MCF 10A (cell line): ENCODE measurements around the gene NRTN. TPM values are rescaled to one million over a fixed set of nuclear protein-coding genes. Genes with fewer than 3 reads are reported as not detected.
A peak's percentile ranks its signal among the peaks of the same experiment; 100 is the strongest.

Experiments used
- BruUV-seq: library from RNA; stranded (reverse); fragments of 400-500 nt; replicated peaks from 2 replicates; lab custom pipeline; 2021; lab: Mats Ljungman, UMichigan
- CTCF ChIA-PET: fragments of 300-600 bp; sonication (Branson Sonifier 250); formaldehyde crosslinking; extraction: SDS; loops from one replicate; lab custom pipeline; 2021; ENCODE audit warnings: antibody characterized with exemption, inconsistent platforms; lab: Yijun Ruan, JAX
- POLR2A ChIA-PET: fragments of 300-600, 350-650 bp; sonication (Branson Sonifier 250); formaldehyde crosslinking; extraction: SDS; loops from one replicate; lab custom pipeline; 2020; ENCODE audit warnings: antibody characterized with exemption, inconsistent platforms; lab: Yijun Ruan, JAX
- DNase-seq: peaks from one replicate; pipeline ENCODE4 v3.0.0-alpha.2; 2018; ENCODE audit not compliant: unreplicated experiment
- H3K27ac Mint-ChIP-seq: one replicate; pipeline ENCODE4 v1.8.0; 2022; ENCODE audit warnings: mild to moderate bottlenecking, low read depth, mixed read lengths; ENCODE audit not compliant: unreplicated experiment
- H3K27me3 Mint-ChIP-seq: one replicate; pipeline ENCODE4 v1.8.0; 2022; ENCODE audit warnings: mixed read lengths; ENCODE audit not compliant: insufficient read depth, unreplicated experiment
- H3K36me3 Mint-ChIP-seq: one replicate; pipeline ENCODE4 v1.8.0; 2022; ENCODE audit warnings: mild to moderate bottlenecking, moderate library complexity, mixed read lengths; ENCODE audit not compliant: insufficient read depth, unreplicated experiment
- H3K4me1 Mint-ChIP-seq: one replicate; pipeline ENCODE4 v1.8.0; 2022; ENCODE audit warnings: mixed read lengths; ENCODE audit not compliant: insufficient read depth, unreplicated experiment
- H3K4me3 Mint-ChIP-seq: one replicate; pipeline ENCODE4 v1.8.0; 2022; ENCODE audit warnings: mild to moderate bottlenecking, moderate library complexity, mixed read lengths; ENCODE audit not compliant: unreplicated experiment
- H3K9me3 Mint-ChIP-seq: one replicate; pipeline ENCODE4 v1.8.0; 2022; ENCODE audit warnings: mixed read lengths; ENCODE audit not compliant: unreplicated experiment
- intact Hi-C: fragments of 100-400 bp; cut with micrococcal nuclease; formaldehyde crosslinking; loops from 2 replicates; pipeline ENCODE4 v1.14.1; 2022
- total RNA-seq: library from RNA; stranded (reverse); gene quantifications from 2 replicates; pipeline ENCODE4 v1.2.3, GENCODE V29; 2022
- TF ChIP-seq, protein P1 (sequence below): fragments of 200-600 bp; IDR thresholded peaks from one replicate; pipeline ENCODE4 v1.8.0; 2022; ENCODE audit warnings: antibody characterized with exemption, mild to moderate bottlenecking; ENCODE audit not compliant: unreplicated experiment

Gene NRTN
- total RNA-seq, 1 experiment from 2014 or later, result 0.75 TPM

DNA sequence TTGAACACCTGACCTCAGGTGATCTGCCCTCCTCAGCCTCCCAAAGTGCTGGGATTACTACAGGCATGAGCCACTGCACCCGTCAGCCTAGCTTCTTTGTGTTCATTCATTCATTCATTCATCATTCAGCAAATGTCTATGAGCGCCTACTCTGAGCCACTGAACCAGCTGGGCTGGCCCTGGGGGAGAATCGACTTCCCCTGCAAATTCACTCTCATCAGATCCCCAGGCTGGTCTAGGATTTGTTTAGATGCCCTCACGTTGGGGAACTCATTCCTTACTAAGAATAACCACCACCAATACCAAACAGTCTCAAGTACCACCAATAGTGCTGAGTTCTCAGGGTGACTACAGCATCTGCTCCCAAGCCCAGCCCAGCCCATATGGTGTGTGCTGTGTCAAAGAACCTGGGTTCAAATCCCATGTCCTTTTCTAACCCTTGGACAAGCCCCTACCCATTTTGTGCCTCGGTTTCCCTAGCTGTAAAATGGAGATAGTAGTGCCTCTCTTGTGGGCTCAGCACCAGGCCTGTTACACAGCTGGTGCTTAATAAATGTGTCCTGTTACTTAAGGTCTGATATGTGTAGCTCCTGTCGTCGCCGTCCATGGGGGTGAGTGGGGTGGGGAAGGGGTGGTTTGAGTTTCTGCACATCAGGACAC, 16.8 kb downstream of the NRTN start:
- BruUV-seq, result no TSS peak
- H3K4me1 Mint-ChIP-seq, result peaks cover 7% of the 10 kb centered on the region
- H3K27me3 Mint-ChIP-seq, result peaks cover 29% of the 10 kb centered on the region
- TF ChIP-seq, protein P1, sequence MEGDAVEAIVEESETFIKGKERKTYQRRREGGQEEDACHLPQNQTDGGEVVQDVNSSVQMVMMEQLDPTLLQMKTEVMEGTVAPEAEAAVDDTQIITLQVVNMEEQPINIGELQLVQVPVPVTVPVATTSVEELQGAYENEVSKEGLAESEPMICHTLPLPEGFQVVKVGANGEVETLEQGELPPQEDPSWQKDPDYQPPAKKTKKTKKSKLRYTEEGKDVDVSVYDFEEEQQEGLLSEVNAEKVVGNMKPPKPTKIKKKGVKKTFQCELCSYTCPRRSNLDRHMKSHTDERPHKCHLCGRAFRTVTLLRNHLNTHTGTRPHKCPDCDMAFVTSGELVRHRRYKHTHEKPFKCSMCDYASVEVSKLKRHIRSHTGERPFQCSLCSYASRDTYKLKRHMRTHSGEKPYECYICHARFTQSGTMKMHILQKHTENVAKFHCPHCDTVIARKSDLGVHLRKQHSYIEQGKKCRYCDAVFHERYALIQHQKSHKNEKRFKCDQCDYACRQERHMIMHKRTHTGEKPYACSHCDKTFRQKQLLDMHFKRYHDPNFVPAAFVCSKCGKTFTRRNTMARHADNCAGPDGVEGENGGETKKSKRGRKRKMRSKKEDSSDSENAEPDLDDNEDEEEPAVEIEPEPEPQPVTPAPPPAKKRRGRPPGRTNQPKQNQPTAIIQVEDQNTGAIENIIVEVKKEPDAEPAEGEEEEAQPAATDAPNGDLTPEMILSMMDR, result no peak
- H3K36me3 Mint-ChIP-seq, result no peaks in the 10 kb centered on the region
- H3K4me3 Mint-ChIP-seq, result no peak overlapping the region
- CTCF ChIA-PET, result interaction anchor here (5.6 kb wide), 1 partner anchor 18 kb away, joined by 45 read pairs; the partner anchor contains the start of gene NRTN
- intact Hi-C loops, result no loop called here
- no peak overlapping the region for H3K27ac Mint-ChIP-seq
- DNase-seq, result no peak
- H3K9me3 Mint-ChIP-seq, result no peaks in the 10 kb centered on the region
- POLR2A ChIA-PET, result interaction anchor here (0.7 kb wide), 1 partner anchor 17 kb away, joined by 3 read pairs; no protein-coding TSS in a partner anchor

DNA sequence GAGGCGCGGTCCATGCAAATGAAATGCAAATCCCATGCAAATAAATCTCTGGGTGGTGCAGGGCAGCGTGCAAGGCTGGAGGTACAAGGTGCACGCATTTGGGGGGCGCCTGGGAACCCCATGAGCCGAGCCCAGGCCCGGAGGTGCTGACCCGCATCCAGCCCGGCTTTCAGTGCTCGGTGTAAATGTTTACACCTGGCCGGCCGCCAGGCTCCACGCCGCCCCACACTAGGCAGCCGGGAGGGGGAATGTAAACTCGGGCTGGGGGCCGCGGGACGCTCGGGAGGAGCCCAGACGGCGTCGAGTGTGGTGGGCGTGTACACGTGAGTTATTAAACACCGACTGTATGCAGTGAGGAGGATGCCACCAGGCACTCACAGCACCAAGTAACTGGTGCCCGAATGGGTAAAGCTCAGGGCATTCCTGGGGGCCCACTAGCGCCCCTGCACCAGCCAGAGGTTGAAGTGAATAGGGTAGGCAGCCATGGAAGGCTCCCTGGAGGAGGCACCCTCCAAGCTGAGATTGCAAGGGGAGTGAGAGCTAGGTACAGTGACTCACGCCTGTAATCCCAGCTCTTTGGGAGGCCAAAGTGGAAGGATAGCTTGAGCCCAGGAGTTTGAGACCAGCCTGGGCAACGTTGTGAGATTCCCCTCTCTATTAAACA, 17.4 kb downstream of the NRTN start:
- TF ChIP-seq, protein P1, result no peak

DNA sequence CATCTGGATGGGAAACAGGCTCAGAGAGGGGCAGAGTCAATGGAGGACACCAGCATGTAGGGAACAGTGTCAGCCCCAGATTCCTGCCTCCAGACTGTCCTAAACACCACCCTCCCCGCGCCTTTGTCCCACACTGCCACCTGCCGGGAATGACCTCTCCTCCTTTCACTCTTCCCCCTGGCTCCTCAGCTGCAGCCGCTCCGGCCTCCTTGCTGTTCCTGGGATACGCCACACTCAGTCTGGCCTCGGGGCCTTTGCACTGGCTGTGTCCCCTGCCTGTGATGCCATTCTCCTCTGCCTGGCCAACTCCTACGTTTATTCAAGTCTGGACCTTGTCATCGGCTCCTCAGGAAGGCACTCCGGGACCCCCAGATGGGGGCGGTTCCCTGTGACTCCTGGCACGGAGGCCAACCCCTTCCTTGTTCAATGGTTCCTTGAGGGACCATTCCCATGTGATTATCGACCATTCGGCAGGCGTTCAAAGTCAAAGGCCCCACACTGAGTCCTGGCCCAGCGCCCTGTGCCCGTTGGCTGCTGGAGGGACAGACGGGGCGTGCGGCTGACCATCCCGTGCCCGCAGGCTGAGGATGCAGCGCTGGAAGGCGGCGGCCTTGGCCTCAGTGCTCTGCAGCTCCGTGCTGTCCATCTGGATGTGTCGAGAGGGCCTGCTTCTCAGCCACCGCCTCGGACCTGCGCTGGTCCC, 18.9 kb downstream of the NRTN start:
- DNase-seq, result peak; percentile 72
- POLR2A ChIA-PET, result interaction anchor here (0.7 kb wide), 2 partner anchors 18 to 40 kb away, joined by 3 read pairs; no protein-coding TSS in a partner anchor
- Mint-ChIP-seq H3K4me1 (peaks cover 13% of the 10 kb centered on the region), H3K27ac (no peak overlapping the region), H3K9me3 (no peaks in the 10 kb centered on the region), H3K36me3 (no peaks in the 10 kb centered on the region), H3K4me3 (no peak overlapping the region), H3K27me3 (peaks cover 9% of the 10 kb centered on the region)
- intact Hi-C loops, result loop anchor here (1.0 kb wide), 1 partner anchor 19 kb away; no protein-coding TSS in a partner anchor
- CTCF ChIA-PET, result interaction anchor here (0.6 to 5.6 kb wide), 6 partner anchors 16 to 135 kb away, joined by 3 to 45 read pairs (median 4); partner anchors contain the start of gene NRTN
- BruUV-seq, result no TSS peak
- TF ChIP-seq, protein P1, result peak; percentile 46

More for the DNA sequence above, 17.4 kb downstream of the NRTN start:
- intact Hi-C loops, result no loop called here
- H3K27me3 Mint-ChIP-seq, result peaks cover 22% of the 10 kb centered on the region
- no TSS peak for BruUV-seq
- no peak overlapping the region for H3K27ac Mint-ChIP-seq
- peaks cover 12% of the 10 kb centered on the region for H3K4me1 Mint-ChIP-seq
- no peak overlapping the region for H3K4me3 Mint-ChIP-seq
- POLR2A ChIA-PET, result interaction anchor here (0.7 kb wide), 1 partner anchor 18 kb away, joined by 3 read pairs; no protein-coding TSS in a partner anchor
- no peaks in the 10 kb centered on the region for H3K36me3 Mint-ChIP-seq
- DNase-seq, result no peak
- H3K9me3 Mint-ChIP-seq, result no peaks in the 10 kb centered on the region
- CTCF ChIA-PET, result interaction anchor here (0.7 to 5.6 kb wide), 4 partner anchors 10 to 1674 kb away, joined by 3 to 45 read pairs (median 5); partner anchors contain the start of gene NRTN
